Endothelial cell of umbilical vein (primary cell): Measurements from ENCODE around the gene CALN1. TPM values are rescaled to one million over a fixed set of nuclear protein-coding genes. Genes with fewer than 3 reads are reported as not detected.

Experiments used
- BruUV-seq: library from RNA; stranded (reverse); fragments of 400-500 nt; replicated peaks from 2 replicates; lab custom pipeline; 2021; lab: Mats Ljungman, UMichigan
- CTCF ChIA-PET: fragments of 300-600, 350-600 bp; sonication (Branson Sonifier 250); formaldehyde crosslinking; loops from one replicate; lab custom pipeline; 2021; ENCODE audit warnings: antibody characterized with exemption, inconsistent platforms; lab: Charles Lee
- POLR2A ChIA-PET: fragments of 300-600, 350-600 bp; sonication (Branson Sonifier 250); formaldehyde crosslinking; loops from one replicate; lab custom pipeline; 2021; ENCODE audit warnings: antibody characterized with exemption, inconsistent platforms; lab: Charles Lee
- DNase-seq: peaks from one replicate; pipeline ENCODE4 v3.0.0-alpha.2; 2011; ENCODE audit warnings: low read depth, low spot score
- FAIRE-seq: peaks from 2 replicates; lab custom pipeline; 2011; peaks lifted over from hg19 to GRCh38; lab: Jason Lieb, UNC
- H2AFZ ChIP-seq: 2 replicates; pipeline ENCODE4 v1.6.0; 2012; ENCODE audit warnings: low read depth, low read length, control low read depth, inconsistent platforms
- H3K27ac ChIP-seq: 2 replicates; pipeline ENCODE4 v1.5.1; 2011; ENCODE audit warnings: low read depth, mild to moderate bottlenecking, control low read depth, low read length, moderate library complexity; ENCODE audit not compliant: insufficient read depth
- H3K27me3 ChIP-seq, 2 experiments: 2 replicates each; pipeline versions ENCODE4 v1.6.0 to v1.6.1; 2011; ENCODE audit warnings: low read length in 2 of 2, mixed read lengths in 1 of 2; ENCODE audit not compliant: control insufficient read depth in 2 of 2, insufficient read depth in 2 of 2
- H3K36me3 ChIP-seq, 2 experiments: 2 replicates in 1 of 2; 3 replicates in 1 of 2; pipeline ENCODE4 v1.5.1; 2011; ENCODE audit warnings: low read length in 2 of 2, mild to moderate bottlenecking in 1 of 2, moderate library complexity in 1 of 2; ENCODE audit not compliant: control insufficient read depth in 2 of 2, insufficient read depth in 2 of 2; ENCODE audit errors: extremely low read depth in 1 of 2
- H3K4me1 ChIP-seq: 3 replicates; pipeline ENCODE4 v1.5.1; 2011; ENCODE audit warnings: mild to moderate bottlenecking, low read length; ENCODE audit not compliant: control insufficient read depth, insufficient read depth; ENCODE audit errors: extremely low read depth
- H3K4me2 ChIP-seq: 2 replicates; pipeline ENCODE4 v1.6.1; 2011; ENCODE audit warnings: low read length, control low read depth, mixed read lengths; ENCODE audit not compliant: insufficient read depth
- H3K4me3 ChIP-seq, 3 experiments: fragments of 200-600 bp in 1 of 3; sonication (generic), shearing (Covaris generic) in 1 of 3; replicated peaks in 1 of 3; 2 replicates each; pipeline ENCODE4 v1.5.1; 2011 to 2016; ENCODE audit warnings: control low read depth in 3 of 3, low read length in 3 of 3, mild to moderate bottlenecking in 2 of 3, inconsistent platforms in 1 of 3, low read depth in 1 of 3, moderate library complexity in 1 of 3; ENCODE audit not compliant: insufficient read depth in 1 of 3
- H3K79me2 ChIP-seq: 2 replicates; pipeline ENCODE4 v1.6.0; 2012; ENCODE audit warnings: low read length, inconsistent platforms; ENCODE audit not compliant: control insufficient read depth, insufficient read depth
- H3K9ac ChIP-seq: replicated peaks from 2 replicates; pipeline ENCODE3; 2011; ENCODE audit warnings: low read length, control low read depth; ENCODE audit not compliant: insufficient read depth; ENCODE audit errors: extremely low read depth
- H3K9me1 ChIP-seq: replicated peaks from 3 replicates; pipeline ENCODE4 v1.6.0; 2011; ENCODE audit warnings: mild to moderate bottlenecking, low read length; ENCODE audit not compliant: control insufficient read depth, insufficient read depth; ENCODE audit errors: extremely low read depth
- H3K9me3 ChIP-seq: replicated peaks from 2 replicates; pipeline ENCODE4 v1.5.1; 2012; ENCODE audit warnings: low read length, inconsistent platforms; ENCODE audit not compliant: control insufficient read depth, insufficient read depth
- H4K20me1 ChIP-seq: replicated peaks from 2 replicates; pipeline ENCODE3; 2011; ENCODE audit warnings: mild to moderate bottlenecking, low read length; ENCODE audit not compliant: control insufficient read depth, insufficient read depth; ENCODE audit errors: extremely low read depth
- CTCF ChIP-seq, 2 donors: IDR thresholded peaks; 1 replicate in 1 of 2; 2 replicates in 1 of 2; pipeline ENCODE4 v1.5.1; 2011; ENCODE audit warnings: low read length in 2 of 2, mild to moderate bottlenecking in 2 of 2, moderate library complexity in 2 of 2, control low read depth in 1 of 2, inconsistent platforms in 1 of 2, low read depth in 1 of 2; ENCODE audit not compliant: insufficient read depth in 1 of 2; ENCODE audit errors: extremely low read depth in 1 of 2
- EZH2 ChIP-seq: IDR thresholded peaks from 2 replicates; pipeline ENCODE4 v1.6.1; 2012; ENCODE audit warnings: borderline replicate concordance, low read depth, mild to moderate bottlenecking, moderate library complexity, low read length, inconsistent platforms; ENCODE audit not compliant: severe bottlenecking
- FOS ChIP-seq: IDR thresholded peaks from 2 replicates; pipeline ENCODE4 v1.6.1; 2011; ENCODE audit warnings: mild to moderate bottlenecking, low read length, moderate library complexity, borderline replicate concordance; ENCODE audit not compliant: insufficient read depth
- GATA2 ChIP-seq: IDR thresholded peaks from 2 replicates; pipeline ENCODE4 v1.7.0; 2011; ENCODE audit warnings: low read depth, mild to moderate bottlenecking, moderate library complexity, mixed read lengths, low read length; ENCODE audit not compliant: insufficient read length, insufficient read depth
- JUN ChIP-seq: IDR thresholded peaks from 2 replicates; pipeline ENCODE4 v1.6.1; 2011; ENCODE audit warnings: borderline replicate concordance, low read depth; ENCODE audit not compliant: insufficient read length, insufficient read depth
- MAX ChIP-seq: IDR thresholded peaks from 2 replicates; pipeline ENCODE4 v1.6.1; 2011; ENCODE audit not compliant: insufficient read depth, insufficient read length
- MYC ChIP-seq: IDR thresholded peaks from one replicate; pipeline ENCODE4 v1.6.1; 2011; ENCODE audit warnings: mild to moderate bottlenecking, low read depth, low read length
- POLR2A ChIP-seq: IDR thresholded peaks from 2 replicates; pipeline ENCODE4 v1.6.1; 2012; ENCODE audit warnings: low read depth, mild to moderate bottlenecking, control low read depth, low read length
- POLR2AphosphoS5 ChIP-seq: IDR thresholded peaks from 2 replicates; pipeline ENCODE4 v1.6.1; 2012; ENCODE audit warnings: low read depth, mild to moderate bottlenecking, control low read depth, low read length, moderate library complexity; ENCODE audit not compliant: insufficient read depth
- dilution Hi-C: fragments of 300-500 bp; cut with MboI; formaldehyde crosslinking; loops from one replicate; pipeline ENCODE4 v1.15.0; 2019; ENCODE audit warnings: low sequenced_read_pairs; ENCODE audit not compliant: extremely low pct_ligation_motif_present
- intact Hi-C: fragments of 100-400 bp; cut with micrococcal nuclease; formaldehyde crosslinking; loops from one replicate; pipeline ENCODE4 v1.10.0; 2022
- polyA plus RNA-seq, 4 experiments: library from polyadenylated mRNA; depleted of rRNA in 3 of 4; stranded (reverse) in 3 of 4; unstranded in 1 of 4; fragments of >200 nt; gene quantifications; 2 replicates each; pipeline versions ENCODE4 v1.2.1 to v1.2.3, GENCODE V29; 2011 to 2012; ENCODE audit warnings: missing spikeins in 1 of 4
- total RNA-seq: library from RNA; stranded (reverse); gene quantifications from 2 replicates; pipeline ENCODE4 v1.2.3, GENCODE V29; 2021

Gene CALN1
- total and polyA plus RNA-seq, 2 donors (not counting 3 experiments of a cell fraction or from before 2014, with no cell fraction given) = not detected

GRCh38 chr7:72429316-72429715 lies 17.2 kb upstream of the CALN1 start:
- TF ChIP-seq JUN (no peak), GATA2 (no peak), MYC (no peak), CTCF (IDR thresholded peaks at IDR 0.05; ENCODE audit: extremely low read depth in 1 of 2, insufficient read depth in 1 of 2, low read depth in 1 of 2, low read length in 2 of 2) (no peak), MAX (no peak), POLR2AphosphoS5 (no peak), POLR2A (no peak), FOS (no peak), EZH2 (no peak)
- DNase-seq = no peak
- Histone ChIP-seq H3K27ac (no peak overlapping the region), H3K9me1 (no peaks in the 10 kb centered on the region), H2AFZ (no peak overlapping the region), H3K9me3 (peaks cover 4% of the 10 kb centered on the region), H3K4me2 (no peak overlapping the region), H3K4me1 (no peaks in the 10 kb centered on the region), H3K36me3 (no peaks in the 10 kb centered on the region), H3K27me3 (no peaks in the 10 kb centered on the region), H3K9ac (no peak overlapping the region), H3K4me3 (no peak overlapping the region), H3K79me2 (no peaks in the 10 kb centered on the region), H4K20me1 (no peaks in the 10 kb centered on the region)
- intact Hi-C loops (no loop called here), dilution Hi-C loops (no loop called here)
- FAIRE-seq = no peak
- ChIA-PET POLR2A (no interaction called here), CTCF (no interaction called here)
- BruUV-seq = no TSS peak
